ENCODE results near the gene LDB2.

The LDB2 gene

DNA sequence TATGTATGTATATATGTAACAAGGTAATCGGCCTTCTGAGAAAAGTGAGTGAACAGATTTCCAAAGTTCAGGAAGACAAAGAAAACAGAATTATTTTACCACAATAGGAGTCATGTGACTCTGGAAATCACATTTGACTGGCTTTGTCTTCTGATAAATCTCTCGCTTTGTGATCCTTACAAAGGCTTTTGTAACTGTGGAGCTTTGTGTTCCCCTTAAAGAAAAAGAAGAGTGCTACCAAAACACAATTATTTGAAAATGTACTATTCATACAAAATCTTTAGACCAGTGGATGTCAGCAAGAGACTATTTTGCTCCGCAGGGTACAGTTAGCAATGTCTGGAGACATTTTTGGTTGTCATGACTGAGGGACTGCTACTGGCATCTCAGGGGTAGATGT is 238.8 kb downstream of the LDB2 start:
- Histone ChIP-seq H3K9me3 (ENCODE audit: insufficient read depth, low read depth, low read length) (no peaks in the 10 kb centered on the region), H2AFZ (ENCODE audit: low read length) (no peak overlapping the region), H3K27me3 (ENCODE audit: insufficient read depth, low read length, poor library complexity, severe bottlenecking) (no peaks in the 10 kb centered on the region), H3K4me1 (ENCODE audit: insufficient read depth, low read length, poor library complexity, severe bottlenecking) (no peaks in the 10 kb centered on the region), H3K9ac (ENCODE audit: low read depth, low read length, poor library complexity, severe bottlenecking) (no peak overlapping the region), H3F3A (ENCODE audit: low read depth) (no peaks in the 10 kb centered on the region), H3K79me2 (ENCODE audit: insufficient read depth, low read length) (no peaks in the 10 kb centered on the region), H3K4me2 (ENCODE audit: low read depth, low read length, poor library complexity, severe bottlenecking) (no peak overlapping the region), H3K4me3 (ENCODE audit: low read length, poor library complexity, severe bottlenecking) (no peak overlapping the region), H4K20me1 (ENCODE audit: insufficient read depth, low read length, poor library complexity, severe bottlenecking) (no peaks in the 10 kb centered on the region), H3K9me2 (replicated peaks; ENCODE audit: low read depth, low read length) (no peaks in the 10 kb centered on the region), H3K36me3 (ENCODE audit: insufficient read depth, low read length) (no peaks in the 10 kb centered on the region)
- TF ChIP-seq EZH2phosphoT487 (IDR thresholded peaks at IDR 0.05; ENCODE audit: borderline replicate concordance) = no peak
- TF ChIP-seq, protein P1, sequence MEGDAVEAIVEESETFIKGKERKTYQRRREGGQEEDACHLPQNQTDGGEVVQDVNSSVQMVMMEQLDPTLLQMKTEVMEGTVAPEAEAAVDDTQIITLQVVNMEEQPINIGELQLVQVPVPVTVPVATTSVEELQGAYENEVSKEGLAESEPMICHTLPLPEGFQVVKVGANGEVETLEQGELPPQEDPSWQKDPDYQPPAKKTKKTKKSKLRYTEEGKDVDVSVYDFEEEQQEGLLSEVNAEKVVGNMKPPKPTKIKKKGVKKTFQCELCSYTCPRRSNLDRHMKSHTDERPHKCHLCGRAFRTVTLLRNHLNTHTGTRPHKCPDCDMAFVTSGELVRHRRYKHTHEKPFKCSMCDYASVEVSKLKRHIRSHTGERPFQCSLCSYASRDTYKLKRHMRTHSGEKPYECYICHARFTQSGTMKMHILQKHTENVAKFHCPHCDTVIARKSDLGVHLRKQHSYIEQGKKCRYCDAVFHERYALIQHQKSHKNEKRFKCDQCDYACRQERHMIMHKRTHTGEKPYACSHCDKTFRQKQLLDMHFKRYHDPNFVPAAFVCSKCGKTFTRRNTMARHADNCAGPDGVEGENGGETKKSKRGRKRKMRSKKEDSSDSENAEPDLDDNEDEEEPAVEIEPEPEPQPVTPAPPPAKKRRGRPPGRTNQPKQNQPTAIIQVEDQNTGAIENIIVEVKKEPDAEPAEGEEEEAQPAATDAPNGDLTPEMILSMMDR (conservative IDR thresholded peaks at IDR 0.05; ENCODE audit: low read length) = no peak

DNA sequence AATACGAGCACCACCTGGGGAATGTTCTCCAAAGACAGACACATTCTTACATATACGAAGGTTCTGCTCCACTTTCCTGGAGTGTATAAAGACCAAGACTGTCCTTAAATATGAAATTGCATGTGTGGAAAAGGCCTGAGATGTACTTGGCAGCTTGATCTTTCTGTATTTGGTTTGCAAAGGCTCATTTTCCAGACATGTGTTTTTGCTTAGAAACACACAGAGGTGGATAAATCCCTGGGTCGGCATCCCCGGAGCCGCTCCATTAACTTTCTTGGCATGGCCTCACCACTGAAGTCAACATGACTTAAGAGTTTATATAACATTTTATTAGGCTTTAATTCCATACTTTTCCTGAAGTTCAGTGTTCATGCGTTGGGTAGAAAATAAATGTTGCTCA is 239.4 kb downstream of the LDB2 start:
- Histone ChIP-seq H3K4me3 (ENCODE audit: low read length, poor library complexity, severe bottlenecking) (no peak overlapping the region), H3K9me3 (ENCODE audit: insufficient read depth, low read depth, low read length) (no peaks in the 10 kb centered on the region), H4K20me1 (ENCODE audit: insufficient read depth, low read length, poor library complexity, severe bottlenecking) (no peaks in the 10 kb centered on the region), H3F3A (ENCODE audit: low read depth) (no peaks in the 10 kb centered on the region), H3K79me2 (ENCODE audit: insufficient read depth, low read length) (no peaks in the 10 kb centered on the region), H3K36me3 (ENCODE audit: insufficient read depth, low read length) (no peaks in the 10 kb centered on the region), H3K4me1 (ENCODE audit: insufficient read depth, low read length, poor library complexity, severe bottlenecking) (no peaks in the 10 kb centered on the region), H3K27me3 (ENCODE audit: insufficient read depth, low read length, poor library complexity, severe bottlenecking) (no peaks in the 10 kb centered on the region), H3K9ac (ENCODE audit: low read depth, low read length, poor library complexity, severe bottlenecking) (no peak overlapping the region), H3K9me2 (replicated peaks; ENCODE audit: low read depth, low read length) (no peaks in the 10 kb centered on the region), H2AFZ (ENCODE audit: low read length) (no peak overlapping the region), H3K4me2 (ENCODE audit: low read depth, low read length, poor library complexity, severe bottlenecking) (no peak overlapping the region)
- TF ChIP-seq, protein P1 (conservative IDR thresholded peaks at IDR 0.05; ENCODE audit: low read length) = no peak
- no peak for TF ChIP-seq EZH2phosphoT487 (IDR thresholded peaks at IDR 0.05; ENCODE audit: borderline replicate concordance)

DNA sequence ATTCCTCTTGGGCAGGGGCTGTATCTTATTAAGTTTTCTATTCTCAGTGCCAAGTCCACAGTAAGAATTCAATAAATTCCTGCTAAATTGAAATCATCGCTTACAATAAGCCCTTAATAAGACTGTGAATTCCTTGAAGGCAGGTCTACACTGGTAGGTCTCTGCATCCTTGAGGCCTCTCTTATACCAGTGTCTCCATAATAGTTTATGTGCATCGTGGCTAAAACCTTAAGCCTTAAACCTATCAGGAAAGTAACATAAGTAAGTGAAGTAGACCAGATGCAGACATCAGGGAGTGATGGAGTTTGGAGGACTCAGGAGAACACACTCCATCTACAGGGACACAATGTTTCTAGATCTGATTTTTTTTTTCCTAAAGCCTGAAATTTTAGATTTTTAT is 240.3 kb downstream of the LDB2 start:
- Histone ChIP-seq H3K4me1 (ENCODE audit: insufficient read depth, low read length, poor library complexity, severe bottlenecking) (no peaks in the 10 kb centered on the region), H3K79me2 (ENCODE audit: insufficient read depth, low read length) (no peaks in the 10 kb centered on the region), H3K9ac (ENCODE audit: low read depth, low read length, poor library complexity, severe bottlenecking) (no peak overlapping the region), H3F3A (ENCODE audit: low read depth) (no peaks in the 10 kb centered on the region), H3K4me2 (ENCODE audit: low read depth, low read length, poor library complexity, severe bottlenecking) (no peak overlapping the region), H3K9me3 (ENCODE audit: insufficient read depth, low read depth, low read length) (no peaks in the 10 kb centered on the region), H3K36me3 (ENCODE audit: insufficient read depth, low read length) (no peaks in the 10 kb centered on the region), H3K9me2 (replicated peaks; ENCODE audit: low read depth, low read length) (no peaks in the 10 kb centered on the region), H3K27me3 (ENCODE audit: insufficient read depth, low read length, poor library complexity, severe bottlenecking) (no peaks in the 10 kb centered on the region), H2AFZ (ENCODE audit: low read length) (no peak overlapping the region), H3K4me3 (ENCODE audit: low read length, poor library complexity, severe bottlenecking) (no peak overlapping the region), H4K20me1 (ENCODE audit: insufficient read depth, low read length, poor library complexity, severe bottlenecking) (no peaks in the 10 kb centered on the region)
- TF ChIP-seq EZH2phosphoT487 (IDR thresholded peaks at IDR 0.05; ENCODE audit: borderline replicate concordance) = no peak
- TF ChIP-seq, protein P1 (conservative IDR thresholded peaks at IDR 0.05; ENCODE audit: low read length) = no peak

Measured in Loucy (cell line).